ENCODE data around the gene CDY1.
"Not testable (repeated sequence)": the region's sequence is repeated elsewhere in the genome, so short reads cannot be mapped to it uniquely, and the experiment has no call there.

CDY1 gene, protein sequence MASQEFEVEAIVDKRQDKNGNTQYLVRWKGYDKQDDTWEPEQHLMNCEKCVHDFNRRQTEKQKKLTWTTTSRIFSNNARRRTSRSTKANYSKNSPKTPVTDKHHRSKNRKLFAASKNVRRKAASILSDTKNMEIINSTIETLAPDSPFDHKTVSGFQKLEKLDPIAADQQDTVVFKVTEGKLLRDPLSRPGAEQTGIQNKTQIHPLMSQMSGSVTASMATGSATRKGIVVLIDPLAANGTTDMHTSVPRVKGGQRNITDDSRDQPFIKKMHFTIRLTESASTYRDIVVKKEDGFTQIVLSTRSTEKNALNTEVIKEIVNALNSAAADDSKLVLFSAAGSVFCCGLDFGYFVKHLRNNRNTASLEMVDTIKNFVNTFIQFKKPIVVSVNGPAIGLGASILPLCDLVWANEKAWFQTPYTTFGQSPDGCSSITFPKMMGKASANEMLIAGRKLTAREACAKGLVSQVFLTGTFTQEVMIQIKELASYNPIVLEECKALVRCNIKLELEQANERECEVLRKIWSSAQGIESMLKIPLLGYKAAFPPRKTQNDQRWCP

DNA sequence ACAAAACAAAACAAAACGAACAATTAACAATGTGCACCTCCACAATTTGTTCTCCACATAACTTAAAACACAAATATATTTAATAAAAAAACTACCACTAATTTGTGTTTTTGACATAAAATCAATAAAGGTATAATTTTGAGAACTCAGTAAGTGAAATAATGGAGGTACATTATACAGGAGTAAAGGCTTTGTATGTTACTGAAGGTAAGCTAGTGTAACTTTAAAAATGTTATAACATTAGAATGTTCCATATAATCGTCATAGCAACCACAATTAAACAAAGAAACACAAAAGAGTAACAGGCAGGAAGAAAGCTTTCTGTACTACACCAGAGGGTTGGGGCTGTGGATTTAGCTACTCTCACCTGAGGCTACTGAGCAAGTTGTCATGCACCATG is at the start of gene CDY1:
CDY1 (plus strand) TSS at position 301 of the 400 bp plus-strand sequence. CDS start 326 bp downstream, outside the sequence.
- DNase-seq, result not testable (repeated sequence)

DNA sequence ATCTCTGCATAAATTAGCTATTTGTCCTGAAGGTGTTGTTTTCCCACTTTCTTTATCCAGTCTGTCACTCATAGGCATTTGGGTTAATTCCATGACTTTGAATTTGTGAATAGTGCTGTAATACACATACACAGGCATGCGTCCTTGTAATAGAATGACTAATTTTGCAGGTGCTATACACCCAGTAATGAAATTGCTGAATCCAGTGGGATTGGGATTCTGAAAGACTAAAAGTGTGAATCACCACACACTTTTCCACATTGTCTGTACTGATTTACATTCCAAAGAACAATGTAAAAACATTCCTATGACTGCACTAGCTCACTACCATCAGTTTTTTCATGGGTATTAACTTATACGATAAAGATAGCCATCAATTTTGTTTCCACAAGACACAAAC is 28.6 kb upstream of the CDY1 start:
- not testable (repeated sequence) for DNase-seq

DNA sequence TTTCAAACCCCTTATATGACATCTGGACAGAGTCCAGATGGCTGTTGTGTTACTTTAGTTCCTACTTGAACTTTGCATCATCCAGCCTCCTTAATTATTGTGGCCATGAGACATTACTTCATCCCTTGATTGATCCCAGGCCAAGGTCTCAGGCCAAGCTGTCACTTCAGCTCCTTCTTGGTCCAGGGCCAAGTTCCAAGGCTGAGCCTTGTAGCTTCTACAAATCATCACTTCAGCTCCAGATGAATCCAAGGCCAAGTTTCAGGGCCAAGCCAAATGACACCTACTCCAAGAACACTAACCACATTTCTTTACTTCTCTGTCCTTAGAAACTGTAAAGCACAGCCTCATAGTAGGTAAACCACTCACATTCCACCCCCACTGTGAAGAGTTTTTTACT is 1.7 kb upstream of the CDY1 start:
- not testable (repeated sequence) for DNase-seq

DNA sequence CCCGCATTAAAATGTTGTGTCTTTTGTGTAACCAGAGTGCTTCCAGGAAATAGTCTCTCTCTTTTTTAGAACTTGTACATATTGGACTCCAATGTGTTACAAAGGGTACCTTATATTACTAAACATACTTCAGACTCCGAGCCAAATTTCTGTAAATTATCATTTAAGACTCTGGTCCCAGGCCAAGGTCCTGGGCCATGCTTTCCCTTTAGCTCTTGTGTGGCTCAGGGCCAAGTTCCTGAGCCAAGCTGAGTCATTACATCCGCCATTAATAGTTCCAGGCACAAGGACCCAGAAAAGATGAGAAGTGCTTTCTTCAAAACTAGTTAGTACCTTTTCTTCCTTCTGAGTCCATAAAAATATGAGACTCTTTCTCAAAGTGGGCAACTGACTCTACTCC is 4.6 kb downstream of the CDY1 start:
- not testable (repeated sequence) for DNase-seq

DNA sequence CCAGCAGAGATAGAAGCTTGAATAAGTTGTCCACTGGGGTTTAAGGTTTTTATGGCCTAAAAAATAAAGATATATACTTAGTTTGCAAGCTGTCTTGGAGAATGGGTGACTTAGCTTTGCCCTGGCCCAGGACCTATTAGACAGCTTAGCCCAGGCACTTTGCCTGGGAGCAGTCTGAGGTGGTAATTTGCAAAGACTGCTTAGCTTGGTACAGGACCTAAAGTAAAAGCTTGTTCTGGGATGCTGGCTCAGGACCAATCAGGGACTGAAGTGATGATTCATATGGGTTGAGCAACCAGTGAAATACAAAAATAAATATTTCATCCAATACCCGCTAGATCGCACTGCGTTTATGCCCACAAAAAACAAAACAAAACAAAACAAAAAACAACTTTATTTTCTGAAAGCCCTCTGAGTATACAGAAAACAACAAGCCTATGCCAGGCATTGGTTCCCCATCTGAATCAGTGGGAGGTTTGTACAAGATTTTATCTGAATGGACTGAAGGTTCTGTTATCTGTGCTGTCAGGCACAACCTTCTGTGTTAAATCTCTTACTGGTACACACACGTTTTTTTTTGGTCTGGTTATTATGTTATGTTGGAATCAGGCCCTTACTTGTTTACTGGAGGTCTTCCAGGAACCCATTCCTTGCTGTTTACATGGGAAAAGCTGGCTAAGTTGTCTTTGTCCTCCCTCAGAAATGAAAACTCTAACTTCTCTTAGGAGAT is 8.6 kb downstream of the CDY1 start:
- DNase-seq, result not testable (repeated sequence)

DNA sequence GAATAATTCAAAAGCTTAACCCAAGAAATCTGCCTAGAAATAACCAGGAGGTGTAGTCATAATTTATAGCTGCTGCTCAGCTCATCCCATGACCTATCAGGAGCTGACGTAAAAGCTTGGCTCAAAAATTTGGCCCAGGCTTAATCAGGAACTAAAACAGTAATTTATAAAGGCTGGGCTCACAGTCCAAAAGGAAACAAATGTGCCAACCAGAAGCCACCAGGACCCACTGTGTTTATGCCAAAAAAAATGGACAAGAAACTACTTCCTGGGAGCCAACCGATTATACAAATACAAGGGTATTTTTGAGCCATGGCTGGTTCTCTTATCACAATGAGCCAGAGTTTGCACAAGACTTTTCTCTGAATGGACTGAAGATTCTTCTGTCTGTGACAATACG is 17.9 kb downstream of the CDY1 start:
- not testable (repeated sequence) for DNase-seq

DNA sequence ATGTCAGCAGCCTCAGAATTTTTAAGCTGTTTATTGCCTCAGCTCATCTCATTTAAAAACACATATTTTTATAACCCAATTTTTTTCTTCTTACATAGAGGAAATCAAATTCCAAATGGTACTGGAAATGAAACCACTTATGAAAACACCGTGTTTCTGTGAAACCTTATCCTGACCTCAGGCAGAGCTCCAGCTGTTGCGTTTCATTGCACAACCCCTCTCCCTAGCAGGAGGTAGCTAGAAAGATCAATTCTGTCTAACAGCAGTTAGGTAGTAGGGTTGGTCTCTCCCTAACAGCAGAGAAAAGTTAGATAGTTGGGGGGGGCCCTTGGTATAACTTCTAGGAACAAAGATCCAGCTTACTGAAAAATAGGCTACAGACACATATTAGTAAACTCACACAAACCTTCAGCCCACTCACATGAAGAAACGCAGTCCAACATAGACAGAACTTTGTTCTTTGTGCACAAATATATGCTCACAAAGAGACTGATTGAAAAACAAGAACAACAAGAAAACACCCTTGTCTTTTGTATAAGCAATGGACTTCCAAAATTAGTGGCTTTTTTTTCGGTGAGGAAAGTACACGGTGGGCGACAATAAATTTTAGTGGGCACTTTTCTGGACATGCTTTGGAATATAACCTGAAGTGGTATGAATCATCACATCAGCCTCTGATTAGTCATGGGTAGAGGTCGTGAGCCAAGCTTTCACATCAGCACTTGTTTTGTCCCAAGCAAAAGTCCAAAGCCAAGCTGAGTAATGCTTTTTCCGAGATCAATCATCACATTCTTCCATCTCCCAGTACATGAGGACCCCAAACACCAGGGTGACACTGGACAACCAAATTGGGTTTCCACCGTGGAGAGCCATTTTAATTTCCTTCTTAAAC is 21.4 kb downstream of the CDY1 start:
- DNase-seq, result not testable (repeated sequence)
